Caco-2 (cell line): ENCODE data around the gene ATG13. TPM values are rescaled to one million over a fixed set of nuclear protein-coding genes. Genes with fewer than 3 reads are reported as not detected.

Experiments
- Bru-seq: library from RNA; stranded (reverse); fragments of 400-500 nt; gene quantifications from one replicate; lab custom pipeline; 2021; lab: Mats Ljungman, UMichigan
- BruChase-seq, 2 experiments: library from RNA; stranded (reverse); fragments of 400-500 nt; gene quantifications; one replicate each; lab custom pipeline; 2021; lab: Mats Ljungman, UMichigan
- BruUV-seq: library from RNA; stranded (reverse); fragments of 400-500 nt; replicated peaks from 2 replicates; lab custom pipeline; 2021; lab: Mats Ljungman, UMichigan
- CTCF ChIA-PET: fragments of 300-600 bp; sonication (Branson Sonifier 250); formaldehyde crosslinking; loops from one replicate; lab custom pipeline; 2022; ENCODE audit warnings: antibody characterized with exemption; lab: Charles Lee
- POLR2A ChIA-PET: fragments of 300-600 bp; sonication (Branson Sonifier 250); formaldehyde crosslinking; loops from one replicate; lab custom pipeline; 2022; ENCODE audit warnings: antibody characterized with exemption; lab: Charles Lee
- DNase-seq, 2 experiments: peaks; one replicate each; pipeline versions ENCODE4 v3.0.0 to v3.0.0-alpha.2; 2020 to 2022
- H3K27me3 ChIP-seq: replicated peaks from 2 replicates; pipeline ENCODE4 v1.6.0; 2011; ENCODE audit warnings: low read length; ENCODE audit not compliant: control insufficient read depth, insufficient read depth
- H3K36me3 ChIP-seq: 2 replicates; pipeline ENCODE4 v1.5.1; 2011; ENCODE audit warnings: low read length; ENCODE audit not compliant: control insufficient read depth, insufficient read depth
- H3K4me1 ChIP-seq: fragments of 250-450 bp; sonication (Bioruptor Pico); 2 replicates; pipeline ENCODE4 v1.5.1; 2020; ENCODE audit warnings: mild to moderate bottlenecking
- H3K4me3 ChIP-seq: 2 replicates; pipeline ENCODE4 v1.5.1; 2011; ENCODE audit warnings: low read depth, mild to moderate bottlenecking, control low read depth, low read length
- H3K9me3 ChIP-seq: fragments of 250-450 bp; sonication (Bioruptor Pico); 2 replicates; pipeline ENCODE4 v1.5.1; 2020; ENCODE audit warnings: mild to moderate bottlenecking, moderate library complexity
- H3K27ac Mint-ChIP-seq: one replicate; pipeline ENCODE4 v1.8.0; 2022; ENCODE audit warnings: mixed read lengths; ENCODE audit not compliant: unreplicated experiment
- H3K27me3 Mint-ChIP-seq: one replicate; pipeline ENCODE4 v1.8.0; 2022; ENCODE audit warnings: mixed read lengths; ENCODE audit not compliant: insufficient read depth, unreplicated experiment
- H3K36me3 Mint-ChIP-seq: one replicate; pipeline ENCODE4 v1.8.0; 2022; ENCODE audit warnings: mild to moderate bottlenecking, mixed read lengths; ENCODE audit not compliant: insufficient read depth, unreplicated experiment
- H3K4me1 Mint-ChIP-seq: one replicate; pipeline ENCODE4 v1.8.0; 2022; ENCODE audit warnings: low read depth, mixed read lengths; ENCODE audit not compliant: unreplicated experiment
- H3K4me3 Mint-ChIP-seq: one replicate; pipeline ENCODE4 v1.8.0; 2022; ENCODE audit warnings: mild to moderate bottlenecking, moderate library complexity, mixed read lengths; ENCODE audit not compliant: unreplicated experiment
- H3K9me3 Mint-ChIP-seq: one replicate; pipeline ENCODE4 v1.8.0; 2022; ENCODE audit warnings: mixed read lengths; ENCODE audit not compliant: unreplicated experiment
- intact Hi-C: fragments of 100-400 bp; cut with micrococcal nuclease; formaldehyde crosslinking; loops from one replicate; pipeline ENCODE4 v1.10.0; 2022; ENCODE audit not compliant: unreplicated experiment
- long read RNA-seq: library from polyadenylated mRNA; stranded (forward); transcript quantifications from one replicate; pipeline ENCODE4 v2.0.0, GENCODE V29; 2022
- total RNA-seq: library from RNA; stranded (reverse); gene quantifications from 2 replicates; pipeline ENCODE4 v1.2.3, GENCODE V29; 2022
- TF ChIP-seq, protein P1 (sequence below), 2 experiments: fragments of 200-600 bp in 1 of 2; IDR thresholded peaks; 1 replicate in 1 of 2; 2 replicates in 1 of 2; pipeline versions ENCODE4 v1.5.1 to v1.8.0; 2011 to 2022; ENCODE audit warnings: antibody characterized with exemption in 1 of 2, control low read depth in 1 of 2, inconsistent platforms in 1 of 2, low read depth in 1 of 2, low read length in 1 of 2, mild to moderate bottlenecking in 1 of 2, moderate library complexity in 1 of 2; ENCODE audit not compliant: insufficient read depth in 1 of 2, severe bottlenecking in 1 of 2, unreplicated experiment in 1 of 2

Gene ATG13
- total RNA-seq (75.9 and 101 TPM in 2 replicates), Bru-seq, nascent RNA (percentile 77 among the genes with signal in this experiment), BruChase-seq, experiment 1, labeled RNA remaining after a 2-hour chase (percentile 73 among the genes with signal in this experiment), BruChase-seq, experiment 2, labeled RNA remaining after a 6-hour chase (percentile 78 among the genes with signal in this experiment)
- long read RNA-seq, full-length matches to known transcripts = 50 of 123 reads
- long read RNA-seq, partial matches to known transcripts = 6 of 123 reads
- long read RNA-seq, other reads (novel, unspliced or antisense) = 67 of 123 reads

DNA sequence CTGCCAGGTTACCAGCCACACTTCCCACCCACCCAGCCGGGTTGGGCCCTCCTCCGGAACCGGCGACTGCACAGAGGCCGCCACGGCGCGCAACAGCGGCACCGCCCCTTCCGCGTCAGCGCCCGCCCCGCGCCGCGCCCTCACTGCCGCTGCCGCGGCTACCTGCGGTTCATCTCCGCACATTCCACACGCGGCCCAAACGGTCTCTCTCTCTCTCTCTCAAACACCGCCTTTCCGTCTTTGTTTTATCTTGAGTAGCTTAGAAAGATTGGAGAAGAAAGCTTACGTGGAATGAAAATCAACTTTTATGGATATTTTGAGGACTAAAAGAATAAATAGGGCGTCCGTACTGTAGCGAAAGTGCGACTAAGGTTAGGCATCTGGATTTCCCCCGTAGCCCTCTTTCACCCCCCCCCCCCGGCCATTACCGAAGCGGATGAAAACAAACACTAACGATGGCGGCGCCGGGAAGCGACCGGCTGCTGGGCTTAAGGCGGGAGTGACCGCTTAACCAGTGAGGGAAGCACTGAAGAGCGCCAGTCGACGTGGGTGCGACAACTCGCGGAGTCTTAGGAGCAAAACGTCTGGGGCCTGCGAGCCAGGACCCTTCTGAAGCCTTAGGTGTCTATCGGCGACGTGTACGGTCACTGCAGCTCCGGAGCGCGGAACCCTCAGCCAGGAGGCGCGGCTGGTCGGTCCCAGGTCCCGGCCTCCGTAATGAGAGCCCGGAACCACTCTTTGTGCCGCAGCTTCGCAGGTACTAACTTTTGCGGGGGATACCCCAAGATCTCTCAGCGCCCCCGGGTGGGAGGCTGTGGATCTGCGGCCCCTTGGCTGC is at the start of gene ATG13, which contains the start of gene HARBI1:
ATG13 (plus strand) TSS at position 420 of the 838 bp plus-strand sequence. CDS start 26,739 bp downstream, outside the sequence.
HARBI1 (minus strand) TSS at position 94 of the 838 bp plus-strand sequence. CDS start 990 bp downstream, outside the sequence.
- Mint-ChIP-seq H3K27me3 (no peaks in the 10 kb centered on the region), H3K4me1 (peaks cover 18% of the 10 kb centered on the region), H3K9me3 (no peaks in the 10 kb centered on the region), H3K27ac (peak within 1 kb of the TSS; percentile 97), H3K4me3 (peak within 1 kb of the TSS; percentile 90), H3K36me3 (peaks cover 18% of the 10 kb centered on the region)
- Histone ChIP-seq H3K27me3 (no peaks in the 10 kb centered on the region), H3K4me1 (peaks cover 11% of the 10 kb centered on the region), H3K36me3 (no peaks in the 10 kb centered on the region), H3K4me3 (peak within 1 kb of the TSS; percentile 96), H3K9me3 (no peaks in the 10 kb centered on the region)
- ChIA-PET CTCF (interaction anchor here (1.0 to 1.9 kb wide), 2 partner anchors 63 to 127 kb away, joined by 4 to 9 read pairs; no protein-coding TSS in a partner anchor), POLR2A (interaction anchor here (0.7 to 3.3 kb wide), 3 partner anchors 23 to 62 kb away, joined by 5 to 22 read pairs (median 6); partner anchors contain the start of gene AMBRA1)
- TSS peak; percentile 65 for BruUV-seq
- DNase-seq = peak; percentile 92 to 96
- TF ChIP-seq, protein P1, sequence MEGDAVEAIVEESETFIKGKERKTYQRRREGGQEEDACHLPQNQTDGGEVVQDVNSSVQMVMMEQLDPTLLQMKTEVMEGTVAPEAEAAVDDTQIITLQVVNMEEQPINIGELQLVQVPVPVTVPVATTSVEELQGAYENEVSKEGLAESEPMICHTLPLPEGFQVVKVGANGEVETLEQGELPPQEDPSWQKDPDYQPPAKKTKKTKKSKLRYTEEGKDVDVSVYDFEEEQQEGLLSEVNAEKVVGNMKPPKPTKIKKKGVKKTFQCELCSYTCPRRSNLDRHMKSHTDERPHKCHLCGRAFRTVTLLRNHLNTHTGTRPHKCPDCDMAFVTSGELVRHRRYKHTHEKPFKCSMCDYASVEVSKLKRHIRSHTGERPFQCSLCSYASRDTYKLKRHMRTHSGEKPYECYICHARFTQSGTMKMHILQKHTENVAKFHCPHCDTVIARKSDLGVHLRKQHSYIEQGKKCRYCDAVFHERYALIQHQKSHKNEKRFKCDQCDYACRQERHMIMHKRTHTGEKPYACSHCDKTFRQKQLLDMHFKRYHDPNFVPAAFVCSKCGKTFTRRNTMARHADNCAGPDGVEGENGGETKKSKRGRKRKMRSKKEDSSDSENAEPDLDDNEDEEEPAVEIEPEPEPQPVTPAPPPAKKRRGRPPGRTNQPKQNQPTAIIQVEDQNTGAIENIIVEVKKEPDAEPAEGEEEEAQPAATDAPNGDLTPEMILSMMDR (IDR thresholded peaks at IDR 0.05; ENCODE audit: insufficient read depth in 1 of 2, low read depth in 1 of 2, low read length in 1 of 2, severe bottlenecking in 1 of 2, unreplicated experiment in 1 of 2) = peak; percentile 82 to 94
- intact Hi-C loops = loop anchor here (1.0 to 2.0 kb wide), 4 partner anchors 23 to 225 kb away; partner anchors contain the start of gene AMBRA1

DNA sequence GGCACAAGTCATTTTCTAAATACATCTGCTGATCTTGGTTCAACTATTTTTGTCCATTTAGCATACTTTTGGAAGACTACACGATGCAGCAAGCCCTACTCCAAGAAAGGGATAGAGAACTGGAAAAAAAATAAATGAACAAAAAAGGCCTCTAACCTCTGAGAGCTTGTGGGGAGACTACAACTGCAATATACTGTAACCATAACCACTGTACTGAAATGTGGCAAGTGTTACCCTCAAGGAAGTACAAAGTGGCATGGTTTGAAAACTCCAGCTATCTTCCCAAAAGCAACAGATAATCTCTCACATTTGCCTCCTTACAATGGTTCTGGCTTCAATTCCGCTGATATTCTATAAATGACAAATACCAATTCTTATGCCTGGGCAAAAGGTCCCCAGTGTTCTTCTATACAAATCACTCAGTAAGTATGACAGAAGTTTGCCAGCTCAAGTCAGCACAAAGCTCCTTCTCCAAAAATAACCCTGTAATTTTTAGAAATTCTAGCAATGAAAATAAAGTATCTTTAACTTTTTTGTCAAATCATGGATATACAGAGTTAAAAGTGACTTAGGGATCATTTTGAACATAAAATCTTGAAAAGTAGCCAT is 46.5 kb upstream of the ATG13 start:
- TF ChIP-seq, protein P1 (IDR thresholded peaks at IDR 0.05; ENCODE audit: insufficient read depth in 1 of 2, low read depth in 1 of 2, low read length in 1 of 2, severe bottlenecking in 1 of 2, unreplicated experiment in 1 of 2) = no peak
- Histone ChIP-seq H3K9me3 (peaks cover 6% of the 10 kb centered on the region; the same call in 1 of the 2 replicates), H3K4me3 (no peak overlapping the region), H3K4me1 (no peaks in the 10 kb centered on the region), H3K36me3 (no peaks in the 10 kb centered on the region), H3K27me3 (no peaks in the 10 kb centered on the region)
- Mint-ChIP-seq H3K27ac (no peak overlapping the region), H3K4me3 (no peak overlapping the region), H3K27me3 (no peaks in the 10 kb centered on the region), H3K4me1 (peaks cover 1% of the 10 kb centered on the region), H3K36me3 (peaks cover 19% of the 10 kb centered on the region), H3K9me3 (no peaks in the 10 kb centered on the region)
- no TSS peak for BruUV-seq
- no peak for DNase-seq
- intact Hi-C loops = no loop called here
- CTCF ChIA-PET = no interaction called here
- POLR2A ChIA-PET = no interaction called here
